SK-N-MC (cell line): ENCODE data around the gene PTGES3.

Experiments
- EZH2 ChIP-seq: fragments of 200-600 bp; sonication (generic); IDR thresholded peaks from one replicate; pipeline ENCODE4 v1.6.1; 2017; ENCODE audit warnings: antibody characterized with exemption
- FOXP2 ChIP-seq: optimal IDR thresholded peaks from 2 replicates; pipeline ENCODE3; 2011; ENCODE audit warnings: mild to moderate bottlenecking, moderate library complexity; ENCODE audit not compliant: insufficient read depth; ENCODE audit errors: extremely low read length, control extremely low read depth
- POLR2AphosphoS5 ChIP-seq: IDR thresholded peaks from 2 replicates; pipeline ENCODE4 v1.6.1; 2012; ENCODE audit warnings: mild to moderate bottlenecking, low read depth, low read length, borderline replicate concordance

GRCh38 chr12:56641219-56641618 is 46.9 kb downstream of the PTGES3 start:
- no peak for TF ChIP-seq EZH2
- TF ChIP-seq POLR2AphosphoS5: no peak
- no peak for TF ChIP-seq FOXP2
